T-helper 2 cell treated with Interferon-gamma antibody and Interleukin-4, amounts not matched to agents 5 μg/mL and 100 μg/mL, for 36 hours (primary cell): ENCODE results near the gene NCBP2L.
A peak's percentile ranks its signal among the peaks of the same experiment; 100 is the strongest.
"Not testable (repeated sequence)": the region's sequence is repeated elsewhere in the genome, so short reads cannot be mapped to it uniquely, and the experiment has no call there.

Experiments used
- DNase-seq: peaks from one replicate; pipeline ENCODE4 v3.0.0; 2021; ENCODE audit warnings: low spot score
- H3K27ac Mint-ChIP-seq: one replicate; pipeline ENCODE4 v1.8.0; 2021; ENCODE audit warnings: mild to moderate bottlenecking, mixed read lengths
- H3K27me3 Mint-ChIP-seq: one replicate; pipeline ENCODE4 v1.8.0; 2021; ENCODE audit warnings: low read depth, mixed read lengths
- H3K36me3 Mint-ChIP-seq: one replicate; pipeline ENCODE4 v1.8.0; 2021; ENCODE audit warnings: low read depth, mixed read lengths
- H3K4me1 Mint-ChIP-seq: one replicate; pipeline ENCODE4 v1.8.0; 2021; ENCODE audit warnings: low read depth, mixed read lengths
- H3K4me3 Mint-ChIP-seq: one replicate; pipeline ENCODE4 v1.8.0; 2022; ENCODE audit warnings: mild to moderate bottlenecking, moderate library complexity, mixed read lengths
- H3K9me3 Mint-ChIP-seq: one replicate; pipeline ENCODE4 v1.8.0; 2021; ENCODE audit warnings: mixed read lengths

Gene NCBP2L

DNA sequence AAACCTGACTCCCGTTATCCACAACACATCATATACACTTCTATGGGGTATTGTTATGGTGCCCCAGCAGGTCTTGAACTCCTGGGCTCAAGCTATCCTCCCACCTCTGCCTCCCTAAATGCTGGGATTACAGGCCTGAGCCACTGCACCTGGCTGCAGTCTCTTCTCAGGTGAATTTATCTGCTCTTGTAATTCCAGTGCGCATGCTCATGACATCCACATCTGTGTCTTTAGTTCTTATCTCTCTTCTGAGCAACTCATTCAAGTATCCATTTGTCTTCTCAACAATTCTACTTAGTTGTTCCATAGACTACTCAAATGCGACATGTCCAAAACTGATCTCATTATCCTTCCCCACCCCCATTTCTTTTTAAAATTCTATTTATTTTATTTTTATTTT is 27.6 kb downstream of the NCBP2L start:
- Mint-ChIP-seq H3K27me3 (peaks cover 4% of the 10 kb centered on the region), H3K27ac (no peak overlapping the region), H3K4me3 (no peak overlapping the region), H3K36me3 (no peaks in the 10 kb centered on the region), H3K9me3 (no peaks in the 10 kb centered on the region), H3K4me1 (no peaks in the 10 kb centered on the region)
- DNase-seq: no peak

DNA sequence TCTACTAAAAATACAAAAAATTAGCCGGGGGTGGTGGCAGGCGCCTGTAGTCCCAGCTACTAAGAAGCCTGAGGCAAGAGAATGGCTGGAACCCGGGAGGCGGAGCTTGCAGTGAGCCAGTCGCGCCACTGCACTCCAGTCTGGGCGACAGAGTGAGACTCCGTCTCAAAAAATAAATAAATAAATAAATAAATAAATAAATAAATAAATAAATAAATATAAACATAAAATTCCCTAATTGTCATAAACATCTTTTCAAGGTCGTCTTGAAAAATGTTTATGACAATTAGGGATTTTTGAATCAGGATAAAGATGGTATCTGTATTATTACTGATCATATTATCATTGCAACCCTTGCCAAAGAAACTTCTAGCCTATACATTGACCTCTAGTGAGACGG is 32.5 kb downstream of the NCBP2L start:
- H3K4me3 Mint-ChIP-seq, H3K4me1 Mint-ChIP-seq, H3K36me3 Mint-ChIP-seq, H3K27me3 Mint-ChIP-seq, H3K27ac Mint-ChIP-seq, H3K9me3 Mint-ChIP-seq, DNase-seq: not testable (repeated sequence)

DNA sequence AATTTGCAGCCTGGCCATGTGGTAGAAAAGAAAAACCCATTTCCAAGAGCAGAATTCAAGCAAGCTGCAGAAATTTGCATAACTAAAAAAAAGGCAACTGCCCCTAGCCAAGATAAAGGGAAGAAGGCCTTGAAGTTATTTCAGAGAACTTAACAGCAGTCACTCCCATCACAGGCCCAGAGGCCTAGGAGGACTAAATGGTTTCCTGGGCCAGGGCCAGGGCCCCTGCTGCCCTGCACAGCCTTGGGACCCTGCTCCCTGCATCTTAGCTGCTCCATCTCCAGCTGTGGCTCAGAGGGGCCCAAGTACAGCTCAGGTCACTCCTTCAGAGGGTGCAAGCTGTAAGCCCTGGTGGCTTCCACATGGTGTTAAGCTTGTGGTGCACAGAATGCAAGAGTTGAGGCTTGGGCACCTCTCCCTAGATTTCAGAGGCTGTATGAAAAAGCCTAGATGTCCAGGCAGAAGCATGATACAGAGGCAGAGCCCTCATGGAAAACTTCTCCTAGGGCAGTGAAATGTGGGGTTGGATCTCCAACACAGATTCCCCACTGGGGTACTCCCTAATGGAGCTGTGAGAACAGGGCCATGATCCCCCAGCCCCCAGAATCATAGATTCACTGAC is 41.5 kb downstream of the NCBP2L start:
- Mint-ChIP-seq H3K4me1 (no peaks in the 10 kb centered on the region), H3K36me3 (no peaks in the 10 kb centered on the region), H3K27me3 (peaks cover 6% of the 10 kb centered on the region), H3K4me3 (no peak overlapping the region), H3K27ac (no peak overlapping the region), H3K9me3 (peaks cover 4% of the 10 kb centered on the region)
- DNase-seq: no peak

DNA sequence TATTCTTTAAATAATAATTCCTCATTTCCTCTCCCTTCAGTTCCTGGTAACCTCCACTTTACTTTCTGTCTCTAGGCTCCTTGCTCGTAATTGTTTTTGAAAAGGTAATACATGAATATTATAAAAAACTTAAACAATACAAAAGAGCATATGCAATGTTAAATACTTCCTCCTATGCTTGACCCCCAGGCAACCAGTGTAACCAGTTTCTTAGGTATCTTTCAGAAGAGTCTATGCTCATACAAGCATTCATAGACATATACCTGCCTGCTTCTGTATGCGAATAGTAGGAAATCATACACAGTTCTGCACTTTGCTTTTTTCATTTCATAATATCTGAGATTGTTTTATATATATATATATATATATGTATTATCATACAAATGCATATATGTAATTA is 45.5 kb downstream of the NCBP2L start:
- Mint-ChIP-seq H3K9me3 (peaks cover 4% of the 10 kb centered on the region), H3K27ac (no peak overlapping the region), H3K4me1 (peaks cover 14% of the 10 kb centered on the region), H3K36me3 (no peaks in the 10 kb centered on the region), H3K4me3 (no peak overlapping the region), H3K27me3 (peaks cover 21% of the 10 kb centered on the region)
- DNase-seq: no peak

DNA sequence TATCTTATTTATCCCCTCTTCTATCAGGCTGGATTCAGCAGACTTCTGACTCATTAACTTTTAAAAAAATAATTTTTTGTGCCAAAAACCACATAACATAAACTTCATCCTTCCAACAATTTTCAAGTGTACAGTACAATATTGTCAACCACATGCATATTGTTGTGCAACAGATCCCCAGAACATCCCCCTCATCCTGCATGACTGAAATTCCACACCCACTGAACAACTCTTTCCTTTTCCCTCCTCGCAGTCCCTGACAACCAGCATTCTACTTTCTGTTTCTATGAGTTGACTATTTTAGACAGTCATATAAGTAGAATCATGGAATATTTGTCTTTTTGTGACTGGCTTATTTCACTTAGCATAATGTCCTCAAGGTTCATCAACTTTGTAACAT is 45.9 kb downstream of the NCBP2L start:
- no peak overlapping the region for H3K4me3 Mint-ChIP-seq
- DNase-seq: no peak
- H3K27me3 Mint-ChIP-seq: peaks cover 21% of the 10 kb centered on the region

DNA sequence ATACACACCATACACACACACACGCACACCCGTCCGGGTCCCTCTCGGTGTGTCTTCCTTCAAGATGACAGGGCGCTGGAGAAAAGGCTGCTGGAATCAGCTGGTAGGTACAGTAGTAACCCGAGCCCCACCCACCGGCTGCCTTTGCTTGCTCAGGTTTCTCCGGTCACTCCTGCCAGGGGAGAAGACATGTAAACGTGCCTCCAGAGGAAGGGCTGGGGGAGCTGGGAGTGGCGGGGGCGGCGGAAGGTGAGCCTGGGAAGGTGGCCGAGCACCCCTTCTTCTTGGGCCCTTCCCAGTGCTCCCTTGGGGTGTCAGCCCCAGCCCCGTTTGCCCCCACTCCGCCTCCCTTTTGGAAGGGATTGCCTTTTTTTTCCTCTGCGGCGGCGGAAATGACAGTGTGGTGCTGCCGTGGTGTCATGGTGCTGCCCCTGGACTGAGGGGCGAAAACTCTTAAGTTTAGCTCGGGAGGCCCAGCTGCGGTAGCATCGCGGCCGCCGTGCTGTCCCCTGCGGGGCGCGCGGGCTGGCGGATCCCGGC is 48.2 kb downstream of the NCBP2L start, which contains the start of gene MID2:
Gene MID2, plus strand, starts transcription at position 169 of the 540 bp plus-strand sequence. CDS start 561 bp downstream, outside the sequence.
- peaks cover 14% of the 10 kb centered on the region for H3K4me1 Mint-ChIP-seq
- no peaks in the 10 kb centered on the region for H3K36me3 Mint-ChIP-seq
- H3K9me3 Mint-ChIP-seq: no peaks in the 10 kb centered on the region
- peaks cover 19% of the 10 kb centered on the region for H3K27me3 Mint-ChIP-seq
- peak; percentile 29 for DNase-seq
- peak within 1 kb of the TSS; percentile 28 for H3K27ac Mint-ChIP-seq
- peak within 1 kb of the TSS; percentile 81 for H3K4me3 Mint-ChIP-seq

More for the DNA sequence above, 45.9 kb downstream of the NCBP2L start:
- Mint-ChIP-seq H3K9me3 (peaks cover 4% of the 10 kb centered on the region), H3K36me3 (no peaks in the 10 kb centered on the region), H3K27ac (no peak overlapping the region), H3K4me1 (peaks cover 14% of the 10 kb centered on the region)

DNA sequence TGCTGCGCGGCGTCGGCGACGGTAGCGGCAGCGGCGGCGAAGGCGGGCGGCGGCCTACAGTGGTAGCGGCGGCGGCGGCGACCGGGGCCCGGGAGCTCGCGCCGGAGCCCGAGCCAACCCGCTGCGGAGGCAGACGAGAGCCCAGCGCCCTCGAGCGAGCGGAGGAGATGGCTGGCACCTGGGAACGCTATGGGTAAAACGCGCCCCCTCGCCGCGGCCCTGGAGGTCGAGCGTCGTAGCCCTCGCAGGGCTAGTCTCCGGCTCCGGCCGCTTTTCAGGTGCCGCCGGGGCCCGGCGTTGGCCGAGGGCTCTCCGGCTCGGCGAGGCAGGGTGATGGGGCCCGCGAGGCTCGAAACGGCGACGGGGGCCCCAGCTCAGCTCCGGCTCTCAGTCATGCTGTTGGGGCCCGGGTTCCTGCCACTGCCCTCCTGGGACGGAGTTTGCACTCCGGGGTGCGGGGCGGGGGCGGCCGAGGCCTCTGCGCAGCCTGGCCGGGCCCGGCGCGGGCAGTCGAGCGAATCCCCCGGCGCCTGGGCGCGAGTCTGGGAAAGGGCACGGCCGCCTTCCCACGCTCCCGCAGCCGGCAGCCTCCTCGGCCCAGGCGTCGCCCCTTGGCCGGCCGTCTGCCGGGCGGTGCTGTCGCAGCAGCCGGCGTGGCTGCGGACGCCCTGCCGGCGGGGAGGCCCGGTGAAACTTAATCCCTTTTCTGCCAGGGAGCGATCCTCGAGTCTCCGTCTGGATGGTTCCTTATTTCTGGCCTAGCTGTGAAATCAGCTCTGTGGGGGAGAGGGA is 48.9 kb downstream of the NCBP2L start:
- peak overlapping the region; percentile 76 for H3K4me3 Mint-ChIP-seq
- H3K27me3 Mint-ChIP-seq: peaks cover 19% of the 10 kb centered on the region
- H3K4me1 Mint-ChIP-seq: peaks cover 14% of the 10 kb centered on the region
- peak overlapping the region; percentile 69 for H3K27ac Mint-ChIP-seq
- DNase-seq: peak; percentile 21
- H3K36me3 Mint-ChIP-seq: no peaks in the 10 kb centered on the region
- H3K9me3 Mint-ChIP-seq: no peaks in the 10 kb centered on the region

DNA sequence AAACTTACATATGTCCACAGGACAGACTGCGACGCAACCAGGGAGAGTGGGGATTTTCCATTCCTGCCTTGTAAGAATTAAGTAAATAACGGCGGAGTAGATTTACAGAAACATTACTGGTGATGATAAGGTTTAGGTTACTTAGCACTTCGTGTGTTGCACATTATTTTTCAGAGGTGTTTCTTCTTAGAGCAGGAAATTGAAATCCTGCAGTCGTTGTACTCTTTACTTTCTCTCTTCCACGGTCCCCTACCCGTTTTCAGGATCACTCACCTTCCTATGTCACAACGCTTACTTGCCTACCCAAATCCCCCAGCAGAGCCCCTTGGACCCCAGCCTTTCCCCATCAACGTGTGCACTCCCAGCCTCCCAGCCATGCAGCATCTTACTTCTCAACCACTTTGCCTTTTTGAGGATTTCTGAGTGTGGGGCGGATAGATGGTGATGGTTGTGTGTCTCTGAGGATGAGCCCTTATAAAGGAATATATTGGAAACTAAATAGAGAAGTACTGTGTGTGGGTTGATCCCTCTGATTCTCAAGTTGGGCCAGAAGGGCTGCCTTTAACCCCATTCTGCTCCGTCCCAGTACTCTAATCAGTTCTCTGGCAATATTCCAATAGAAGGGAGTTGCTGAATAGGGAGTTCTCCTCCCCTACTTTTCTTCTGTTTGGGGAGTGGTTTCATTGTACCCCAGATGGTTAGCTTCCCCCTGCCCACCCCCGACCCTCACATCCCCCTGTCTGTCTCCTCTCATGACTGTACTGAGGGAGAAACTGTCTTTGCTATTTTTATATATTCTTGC is 49.7 kb downstream of the NCBP2L start:
- H3K36me3 Mint-ChIP-seq: no peaks in the 10 kb centered on the region
- no peaks in the 10 kb centered on the region for H3K9me3 Mint-ChIP-seq
- peaks cover 19% of the 10 kb centered on the region for H3K27me3 Mint-ChIP-seq
- H3K27ac Mint-ChIP-seq: peak overlapping the region; percentile 69
- no peak for DNase-seq
- peak overlapping the region; percentile 76 for H3K4me3 Mint-ChIP-seq
- peaks cover 14% of the 10 kb centered on the region for H3K4me1 Mint-ChIP-seq

DNA sequence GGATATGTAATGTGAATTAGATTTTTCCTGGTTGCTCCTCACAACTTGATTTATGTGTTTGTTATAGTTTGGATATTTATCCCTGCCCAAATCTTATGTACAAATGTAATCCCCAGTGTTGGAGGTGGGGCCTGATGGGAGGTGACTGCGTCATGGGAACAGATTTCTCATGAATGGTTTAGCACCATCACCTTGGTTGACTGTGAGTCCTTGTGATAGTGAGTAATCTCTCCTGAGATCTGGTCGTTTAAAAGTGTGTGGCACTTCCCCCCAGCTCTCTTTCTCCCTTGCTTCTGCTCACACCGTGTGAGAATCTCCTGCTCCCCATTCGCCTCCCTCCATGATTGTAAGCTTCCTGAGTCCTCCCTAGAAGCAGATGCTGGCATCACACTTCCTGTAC is 50.3 kb downstream of the NCBP2L start:
- no peaks in the 10 kb centered on the region for H3K36me3 Mint-ChIP-seq
- peaks cover 14% of the 10 kb centered on the region for H3K4me1 Mint-ChIP-seq
- peaks cover 19% of the 10 kb centered on the region for H3K27me3 Mint-ChIP-seq
- no peaks in the 10 kb centered on the region for H3K9me3 Mint-ChIP-seq
- no peak for DNase-seq
- H3K4me3 Mint-ChIP-seq: no peak overlapping the region
- no peak overlapping the region for H3K27ac Mint-ChIP-seq

DNA sequence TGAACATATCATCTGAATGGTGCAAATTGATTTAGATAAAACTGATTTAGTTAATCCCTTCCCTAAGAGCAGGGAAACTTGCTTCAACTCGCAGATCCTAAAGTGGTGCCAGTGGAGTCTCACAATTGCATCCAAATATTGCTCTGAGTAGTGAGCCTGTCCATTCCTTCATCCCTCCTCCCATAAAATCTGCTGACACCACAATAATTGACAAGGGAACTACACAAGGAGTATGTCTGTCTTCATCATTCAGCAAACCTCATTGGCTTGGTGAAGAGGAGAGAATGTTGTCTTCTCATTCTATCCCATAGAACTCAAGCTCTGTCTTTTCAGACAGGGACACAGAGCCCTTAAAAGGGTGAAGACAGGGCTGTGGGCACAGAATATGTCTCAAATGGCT is 52.3 kb downstream of the NCBP2L start:
- Mint-ChIP-seq H3K9me3 (no peaks in the 10 kb centered on the region), H3K27ac (no peak overlapping the region), H3K4me3 (no peak overlapping the region), H3K27me3 (peaks cover 7% of the 10 kb centered on the region), H3K4me1 (peaks cover 9% of the 10 kb centered on the region), H3K36me3 (no peaks in the 10 kb centered on the region)
- no peak for DNase-seq

DNA sequence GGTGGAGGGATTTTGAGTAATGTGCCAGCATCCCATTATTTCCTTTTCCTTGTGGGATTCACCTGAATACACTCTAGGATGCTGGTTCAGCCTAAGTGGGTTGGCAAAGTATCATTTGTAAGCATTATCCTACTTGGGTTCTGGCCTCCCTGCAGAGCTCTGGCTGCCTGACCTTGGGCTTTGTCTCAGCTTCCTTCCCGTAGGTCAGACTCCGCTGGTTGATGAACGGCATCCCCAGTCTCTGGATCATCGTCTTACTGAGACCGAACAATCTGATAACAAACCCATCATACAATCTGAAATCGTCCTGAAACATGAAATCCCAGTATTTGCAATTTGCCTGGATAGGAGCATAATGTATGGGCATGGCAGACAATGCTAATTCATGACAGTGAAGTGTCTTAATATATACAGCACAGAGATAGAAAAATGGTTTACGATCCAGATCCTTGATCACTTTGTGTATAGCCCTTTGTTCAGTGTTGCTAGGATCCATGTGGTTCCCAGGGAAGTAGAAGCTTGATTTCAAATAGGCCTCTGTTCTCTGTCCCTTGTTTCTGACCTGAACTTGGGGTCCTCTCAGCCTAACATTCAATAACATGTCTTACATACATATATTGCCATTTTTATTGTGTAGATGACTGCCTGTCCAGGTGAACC is 53.7 kb downstream of the NCBP2L start:
- Mint-ChIP-seq H3K27me3 (peaks cover 7% of the 10 kb centered on the region), H3K9me3 (no peaks in the 10 kb centered on the region), H3K36me3 (no peaks in the 10 kb centered on the region), H3K4me3 (no peak overlapping the region), H3K4me1 (peaks cover 4% of the 10 kb centered on the region), H3K27ac (no peak overlapping the region)
- DNase-seq: no peak

DNA sequence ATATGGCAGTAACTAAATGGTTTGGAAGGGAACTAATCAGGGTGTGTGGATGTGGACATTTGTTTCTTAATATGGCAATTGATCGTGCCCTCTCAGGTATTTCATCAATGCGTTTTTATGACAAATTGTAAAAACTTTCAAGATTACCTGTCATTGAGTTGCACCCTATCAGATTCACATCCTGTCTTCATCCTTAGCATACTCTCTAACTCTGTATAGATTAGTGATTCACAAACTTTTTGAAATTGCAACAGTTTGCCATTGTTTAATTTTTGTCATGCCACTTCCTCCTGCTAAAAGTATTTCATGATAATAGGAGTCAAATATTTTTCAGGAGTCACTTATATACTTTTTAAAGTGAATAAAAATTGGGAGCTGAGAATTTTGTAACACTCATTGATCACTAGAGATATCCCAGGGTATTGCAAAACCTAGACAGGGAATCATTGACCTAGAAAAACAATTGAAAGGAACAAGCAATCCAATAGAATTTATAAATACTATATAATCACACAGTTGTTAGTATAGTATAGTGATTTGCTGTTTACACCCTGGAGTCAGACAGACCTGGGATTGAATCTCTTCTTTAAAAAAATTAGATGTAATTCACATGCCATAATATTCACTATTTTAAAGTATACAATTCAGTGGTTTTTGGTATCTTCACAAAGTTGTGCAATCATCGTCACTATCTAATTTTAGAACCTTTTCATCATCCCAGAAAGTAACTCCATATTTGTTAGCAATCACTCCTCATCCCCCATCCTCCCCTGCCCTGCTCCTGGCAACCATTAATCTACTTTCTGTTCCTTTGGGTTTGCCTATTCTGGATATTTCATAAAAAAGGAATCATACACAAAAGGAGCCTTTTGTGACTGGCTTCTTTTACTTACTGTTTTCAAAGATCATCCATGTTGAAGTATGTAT is 57.0 kb downstream of the NCBP2L start:
- Mint-ChIP-seq H3K4me1 (no peaks in the 10 kb centered on the region), H3K36me3 (no peaks in the 10 kb centered on the region), H3K27me3 (no peaks in the 10 kb centered on the region), H3K4me3 (no peak overlapping the region), H3K27ac (no peak overlapping the region), H3K9me3 (no peaks in the 10 kb centered on the region)
- DNase-seq: no peak

DNA sequence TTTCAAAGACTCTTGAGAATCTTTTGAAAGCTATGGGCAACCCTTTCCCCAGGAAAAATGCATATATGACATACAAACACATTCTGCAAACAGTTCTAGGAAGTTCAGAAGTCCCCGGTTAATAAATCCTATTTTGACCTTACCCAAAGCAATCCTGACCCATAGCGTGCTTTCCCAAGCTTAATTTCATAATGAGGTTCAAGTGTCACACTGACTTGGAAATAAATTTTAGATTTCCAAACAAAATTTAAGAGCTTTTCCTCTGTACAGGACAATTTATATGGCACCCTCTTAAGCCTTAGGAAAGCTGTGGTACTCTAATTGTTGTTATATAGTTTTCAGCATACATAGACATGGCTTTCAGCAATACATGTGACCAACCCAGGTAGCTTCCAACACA is 59.4 kb downstream of the NCBP2L start:
- Mint-ChIP-seq H3K27ac (no peak overlapping the region), H3K9me3 (no peaks in the 10 kb centered on the region), H3K27me3 (no peaks in the 10 kb centered on the region), H3K4me3 (no peak overlapping the region), H3K36me3 (no peaks in the 10 kb centered on the region), H3K4me1 (no peaks in the 10 kb centered on the region)
- no peak for DNase-seq
